GM21528 (cell line): Measurements from ENCODE around the gene MPRIP.

Experiments used
- ATAC-seq: cut with Tn5 transposase; IDR thresholded peaks from one replicate; pipeline ENCODE4 v1.9.1; 2021; ENCODE audit warnings: mild to moderate bottlenecking, moderate library complexity; ENCODE audit not compliant: unreplicated experiment, low FRiP score

Gene MPRIP

GRCh38 chr17:17082878-17083277 lies 40.6 kb downstream of the MPRIP start:
- no peak for ATAC-seq

GRCh38 chr17:17084317-17084835 lies 42.1 kb downstream of the MPRIP start:
- no peak for ATAC-seq

- ATAC-seq: no peak
Measured at GRCh38 chr17:17084941-17085340, 42.7 kb downstream of the MPRIP start.

GRCh38 chr17:17086585-17086984 lies 44.3 kb downstream of the MPRIP start:
- ATAC-seq: no peak

GRCh38 chr17:17087424-17088015 lies 45.3 kb downstream of the MPRIP start:
- ATAC-seq: no peak

GRCh38 chr17:17088086-17088485 lies 45.8 kb downstream of the MPRIP start:
- no peak for ATAC-seq

GRCh38 chr17:17088541-17089525 lies 46.6 kb downstream of the MPRIP start:
- ATAC-seq: no peak

- no peak for ATAC-seq
Measured at GRCh38 chr17:17089796-17090641, 47.8 kb downstream of the MPRIP start.

- no peak for ATAC-seq
Measured at GRCh38 chr17:17090642-17091103, 48.4 kb downstream of the MPRIP start.

GRCh38 chr17:17091276-17091675 lies 49.0 kb downstream of the MPRIP start:
- ATAC-seq: no peak

GRCh38 chr17:17091856-17092756 lies 49.8 kb downstream of the MPRIP start:
- no peak for ATAC-seq

- ATAC-seq: no peak
Measured at GRCh38 chr17:17093764-17094163, 51.5 kb downstream of the MPRIP start.

GRCh38 chr17:17096438-17097178 lies 54.4 kb downstream of the MPRIP start:
- no peak for ATAC-seq

- no peak for ATAC-seq
Measured at GRCh38 chr17:17097763-17098345, 55.6 kb downstream of the MPRIP start.

- no peak for ATAC-seq
Measured at GRCh38 chr17:17098551-17099179, 56.4 kb downstream of the MPRIP start.

GRCh38 chr17:17102176-17102575 lies 59.9 kb downstream of the MPRIP start:
- no peak for ATAC-seq

- ATAC-seq: no peak
Measured at GRCh38 chr17:17103160-17103559, 60.9 kb downstream of the MPRIP start.

GRCh38 chr17:17104036-17104435 lies 61.8 kb downstream of the MPRIP start:
- ATAC-seq: no peak
